HG03175 (cell line): Measurements from ENCODE around the gene CCN5.

Source experiments
- ATAC-seq: cut with Tn5 transposase; IDR thresholded peaks from one replicate; pipeline ENCODE4 v1.9.1; 2021; ENCODE audit warnings: mild to moderate bottlenecking, moderate library complexity; ENCODE audit not compliant: unreplicated experiment

Gene CCN5

DNA sequence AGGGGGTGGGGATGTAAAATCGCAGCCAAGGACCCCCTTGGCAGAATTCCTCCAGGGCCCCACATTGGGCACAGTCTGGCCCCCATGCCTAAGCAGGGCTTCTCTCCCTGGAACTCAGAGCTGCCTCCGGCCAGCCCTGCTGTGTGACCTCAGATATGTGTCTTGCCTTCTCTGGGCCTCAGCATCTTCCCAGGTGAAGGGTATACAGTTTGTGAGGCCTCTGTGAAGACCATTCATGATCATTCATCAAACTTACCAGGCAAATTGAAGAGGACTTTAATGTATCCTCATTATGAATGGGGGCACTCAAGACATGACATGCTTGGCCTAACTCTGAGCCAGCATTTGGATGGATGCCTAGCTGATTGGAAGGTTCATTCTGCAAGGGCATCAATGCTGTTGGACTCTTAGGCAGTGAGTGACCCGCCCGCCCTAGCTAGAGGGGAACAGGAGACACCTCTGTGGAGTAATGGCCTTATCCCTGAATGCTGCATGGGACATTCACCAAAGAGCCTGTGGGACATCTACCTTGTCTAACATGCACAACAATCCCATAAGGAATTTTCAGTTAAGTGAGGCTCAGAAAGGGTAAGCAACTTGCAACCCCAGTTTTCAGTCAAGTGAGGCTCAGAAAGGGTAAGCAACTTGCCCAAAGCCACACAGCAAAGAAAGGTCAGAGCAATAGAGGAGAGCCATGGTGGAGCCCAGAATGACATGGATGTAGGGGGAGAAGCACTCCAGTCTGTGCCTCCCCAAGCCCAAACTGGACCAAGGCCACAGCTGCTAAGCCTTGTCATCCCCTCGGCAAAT lies 535 bp downstream of the CCN5 start:
- no peak for ATAC-seq

DNA sequence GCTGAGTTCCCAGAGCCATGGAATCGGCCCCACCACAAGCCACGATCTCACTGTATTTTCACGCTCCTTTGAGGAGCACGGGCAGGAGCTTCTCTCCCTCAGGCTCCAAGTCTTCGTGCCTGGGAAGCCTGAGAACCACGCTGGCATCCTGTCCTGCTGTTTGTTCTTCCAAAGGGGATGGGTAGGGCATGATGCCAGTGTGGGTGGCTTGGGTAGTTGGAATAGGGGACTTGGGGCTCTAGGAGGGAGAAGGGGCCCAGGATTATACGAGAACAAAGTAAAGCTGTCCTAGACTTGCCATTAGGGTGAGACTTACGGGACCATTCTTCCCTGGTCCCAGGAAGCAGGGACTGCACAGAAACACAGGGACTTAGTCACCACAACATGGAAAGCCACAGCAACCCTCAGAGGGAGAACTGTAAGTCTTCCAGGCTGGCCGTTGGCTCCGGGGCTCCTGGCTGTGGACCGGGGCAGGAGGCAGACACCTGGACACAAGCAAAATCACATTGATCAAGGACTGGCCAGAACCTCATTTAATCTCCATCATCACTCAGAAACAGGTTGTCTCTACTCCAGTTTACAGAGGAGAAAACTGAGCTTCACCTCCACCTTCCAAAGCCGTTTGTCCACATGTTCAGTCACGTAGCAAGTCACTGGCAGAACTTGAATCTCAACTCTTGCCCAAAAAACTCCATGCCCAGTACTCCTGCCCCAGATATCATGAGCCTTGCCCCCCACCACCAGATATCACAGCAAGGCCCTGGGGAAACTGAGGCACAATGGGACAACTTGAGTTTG lies 1.3 kb downstream of the CCN5 start:
- no peak for ATAC-seq

DNA sequence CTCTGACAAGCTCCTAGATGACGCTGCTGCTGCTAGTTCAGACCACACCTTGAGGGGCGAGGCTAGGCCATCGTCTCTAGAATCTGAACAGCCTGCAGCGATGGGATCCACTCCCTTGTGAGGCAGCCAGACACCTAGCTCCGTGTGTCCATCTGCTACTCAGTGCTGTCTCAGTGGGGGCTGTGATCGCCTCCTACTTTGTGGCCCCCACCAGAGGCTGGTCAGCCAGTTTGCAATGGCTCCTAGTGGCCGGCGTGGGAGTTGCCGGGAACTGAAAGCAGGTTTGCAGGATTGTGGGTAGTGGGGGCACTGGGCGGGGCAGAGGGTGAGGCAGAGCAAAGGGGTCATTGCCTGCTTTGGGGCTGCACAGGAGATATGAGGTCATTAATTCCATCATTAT lies 2.8 kb downstream of the CCN5 start:
- no peak for ATAC-seq

DNA sequence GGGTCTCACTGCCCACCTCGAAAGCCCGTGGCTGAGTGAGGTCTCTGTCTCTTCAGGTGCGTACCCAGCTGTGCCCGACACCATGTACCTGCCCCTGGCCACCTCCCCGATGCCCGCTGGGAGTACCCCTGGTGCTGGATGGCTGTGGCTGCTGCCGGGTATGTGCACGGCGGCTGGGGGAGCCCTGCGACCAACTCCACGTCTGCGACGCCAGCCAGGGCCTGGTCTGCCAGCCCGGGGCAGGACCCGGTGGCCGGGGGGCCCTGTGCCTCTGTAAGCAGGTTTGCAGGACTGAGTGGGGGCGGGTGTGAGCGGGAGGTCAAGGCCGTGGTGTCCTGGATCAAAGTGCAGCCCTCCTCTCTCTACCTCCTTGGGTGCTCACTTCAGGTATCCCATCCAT lies 4.7 kb downstream of the CCN5 start:
- ATAC-seq = no peak

DNA sequence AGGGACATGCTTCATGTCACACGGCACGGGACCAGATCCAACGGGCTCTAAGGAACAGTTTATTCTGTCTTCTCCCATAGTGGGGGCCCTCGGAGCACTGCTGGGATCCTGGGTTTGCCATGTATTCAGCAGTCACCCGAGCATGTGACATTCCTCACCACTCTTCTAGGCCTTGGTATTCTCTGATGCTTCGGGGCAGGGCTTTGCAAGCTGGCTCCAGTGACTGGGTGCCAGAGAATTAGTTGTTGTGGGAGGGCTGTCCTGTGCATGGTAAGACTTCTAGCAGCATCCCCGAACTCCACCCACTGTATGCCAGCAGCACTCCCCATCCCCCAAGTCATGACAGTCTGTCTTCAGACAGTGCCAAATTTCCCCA lies 5.4 kb downstream of the CCN5 start:
- ATAC-seq = no peak

DNA sequence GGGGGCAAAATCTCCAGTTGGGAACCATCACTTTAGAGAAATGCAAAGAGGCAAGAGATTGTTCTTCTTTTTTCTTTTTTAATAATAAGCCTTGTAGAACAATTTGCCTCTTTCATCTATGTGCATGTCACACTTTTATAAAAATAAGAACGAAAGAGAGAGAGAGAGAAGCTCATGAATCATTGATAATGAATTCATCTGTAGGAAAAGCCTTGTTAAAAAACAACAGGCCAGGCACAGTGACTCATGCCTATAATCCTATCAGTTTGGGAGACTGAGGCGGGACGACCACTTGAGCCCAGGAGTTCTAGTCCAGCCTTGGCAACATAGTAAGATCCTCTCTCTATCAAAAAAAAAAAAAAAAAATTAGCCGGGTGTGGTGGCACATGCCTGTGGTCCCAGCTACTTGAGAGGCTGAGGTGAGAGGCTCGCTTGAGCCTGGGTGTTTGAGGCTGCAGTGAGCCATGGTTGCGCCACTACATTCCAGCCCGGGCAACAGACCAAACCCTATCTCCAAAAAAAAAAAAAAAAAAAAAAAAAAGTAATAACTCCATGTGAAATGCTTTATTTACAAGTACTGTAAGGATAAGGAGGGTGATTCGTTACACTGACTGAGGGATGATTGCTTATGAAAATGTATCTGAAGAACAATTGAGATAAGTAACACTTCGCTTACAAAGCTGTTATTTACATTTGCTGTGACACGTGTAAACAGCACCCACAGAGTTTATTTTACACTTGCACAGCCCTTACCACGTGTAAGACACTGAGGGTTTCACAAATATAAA lies 6.0 kb downstream of the CCN5 start:
- no peak for ATAC-seq

DNA sequence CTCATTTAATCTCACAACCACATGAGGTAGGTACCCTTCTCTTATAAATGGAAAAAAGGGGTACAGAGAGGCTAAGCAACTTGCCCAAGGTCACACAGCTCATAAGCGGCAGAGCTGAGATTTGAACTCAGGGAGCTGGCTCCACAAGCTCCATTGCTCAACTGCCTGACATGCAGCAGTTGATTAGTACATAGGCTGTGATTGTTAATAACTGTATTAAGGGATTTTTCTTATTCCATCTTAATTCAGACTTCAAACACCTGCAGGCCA lies 6.6 kb downstream of the CCN5 start:
- no peak for ATAC-seq

DNA sequence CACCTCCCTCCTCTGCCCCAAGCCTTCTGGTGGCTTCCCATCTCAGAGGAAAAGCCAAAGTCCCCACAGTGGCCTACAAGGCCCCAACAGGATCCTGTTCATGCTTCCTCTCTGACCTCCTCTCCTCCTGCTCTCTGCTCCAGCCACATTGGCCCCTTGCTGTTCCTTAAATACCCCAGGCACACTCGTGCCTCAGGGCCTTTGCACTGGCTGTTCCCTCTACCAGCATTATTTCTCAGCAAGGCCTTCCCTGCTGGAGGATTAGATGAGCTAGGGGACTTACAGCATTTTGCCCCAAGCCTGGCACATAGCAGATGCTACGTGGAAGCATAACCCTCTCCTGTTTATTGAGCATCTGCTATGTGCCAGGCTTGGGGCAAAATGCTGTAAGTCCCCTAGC lies 7.8 kb downstream of the CCN5 start:
- ATAC-seq = no peak

DNA sequence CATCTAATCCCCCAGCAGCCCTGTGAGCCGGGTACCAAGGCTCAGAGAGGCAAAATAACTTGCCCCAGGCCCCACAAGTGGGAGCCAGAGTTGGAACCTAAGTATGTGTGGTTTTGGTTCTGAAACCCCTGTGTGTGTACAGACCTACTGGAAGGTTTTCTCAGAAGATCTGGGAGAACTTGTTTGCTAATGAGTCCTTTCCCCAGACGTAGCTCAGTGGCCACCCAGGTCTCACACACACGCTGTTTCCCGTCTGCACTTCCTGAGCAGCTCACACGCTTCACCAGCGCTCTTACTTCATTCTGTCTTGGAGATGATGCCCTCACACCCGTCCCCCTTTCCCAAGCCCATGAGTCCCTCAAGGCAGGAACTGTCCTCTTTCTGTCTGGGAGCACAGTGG lies 8.2 kb downstream of the CCN5 start:
- no peak for ATAC-seq

DNA sequence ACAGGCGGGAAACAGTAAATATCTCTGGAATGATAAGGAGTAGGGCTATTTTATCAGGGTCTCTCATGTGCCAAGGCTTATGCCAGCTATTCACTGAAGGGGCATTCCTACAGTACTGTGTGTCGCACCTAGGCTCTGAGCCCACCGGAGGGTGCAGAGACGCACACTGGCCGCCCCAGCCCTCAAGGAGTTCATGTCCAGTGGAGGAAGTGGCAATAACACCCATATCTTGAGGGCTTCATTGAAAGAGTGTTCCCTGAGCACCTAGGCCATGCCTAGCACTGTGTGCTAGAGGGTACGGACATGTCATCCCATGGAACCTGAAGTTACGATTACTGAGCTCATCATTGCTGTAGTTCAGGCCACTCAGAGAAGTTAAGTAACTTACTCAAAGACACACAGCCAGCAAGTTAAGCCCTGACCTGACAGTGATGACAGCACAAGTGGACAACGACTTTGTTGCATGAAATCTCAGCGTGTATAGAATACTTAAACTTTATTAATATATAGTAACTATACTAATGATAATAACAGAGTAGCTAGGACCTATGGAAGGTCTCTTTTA lies 8.7 kb downstream of the CCN5 start:
- ATAC-seq = no peak

DNA sequence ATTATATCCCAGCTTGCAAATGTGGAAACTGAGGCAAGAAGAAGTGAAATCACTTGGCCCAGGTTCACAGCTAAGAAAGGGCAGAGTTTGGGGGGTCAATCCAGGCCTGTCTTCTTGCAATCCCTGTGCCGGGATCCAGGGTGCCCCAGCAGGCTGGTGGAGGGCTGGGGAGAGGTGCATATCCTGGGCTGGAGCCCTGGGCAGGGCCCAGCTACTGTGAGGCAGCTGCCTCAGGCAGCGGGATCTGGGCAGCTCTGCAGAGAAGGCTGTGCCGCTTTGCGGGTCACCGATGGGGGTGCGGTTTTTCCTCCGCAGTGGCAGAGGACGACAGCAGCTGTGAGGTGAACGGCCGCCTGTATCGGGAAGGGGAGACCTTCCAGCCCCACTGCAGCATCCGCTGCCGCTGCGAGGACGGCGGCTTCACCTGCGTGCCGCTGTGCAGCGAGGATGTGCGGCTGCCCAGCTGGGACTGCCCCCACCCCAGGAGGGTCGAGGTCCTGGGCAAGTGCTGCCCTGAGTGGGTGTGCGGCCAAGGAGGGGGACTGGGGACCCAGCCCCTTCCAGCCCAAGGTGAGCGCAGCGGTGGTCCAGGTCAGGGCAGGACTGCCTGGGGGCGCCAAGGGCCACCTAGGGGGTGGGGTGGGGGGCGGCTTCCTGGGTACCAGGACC lies 9.4 kb downstream of the CCN5 start:
- no peak for ATAC-seq

DNA sequence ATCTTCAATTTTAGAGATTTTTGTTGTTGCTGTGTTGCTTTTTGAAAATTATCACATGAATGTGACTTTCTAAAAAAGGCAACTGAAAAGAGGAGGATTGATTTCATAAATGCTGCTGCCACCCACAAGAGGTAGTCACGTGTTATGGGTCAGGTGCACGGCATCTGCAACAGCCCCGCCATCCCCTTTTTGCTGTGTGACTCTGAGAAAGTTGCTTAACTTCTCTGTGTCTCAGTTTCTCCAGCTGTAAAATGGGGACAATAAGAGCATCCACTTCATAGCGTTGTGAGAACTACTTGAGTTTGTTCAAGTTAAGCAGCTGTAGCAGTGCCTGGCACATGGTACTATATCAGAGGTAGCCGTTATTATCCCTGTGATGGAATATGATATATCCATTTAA lies 10.7 kb downstream of the CCN5 start:
- no peak for ATAC-seq

DNA sequence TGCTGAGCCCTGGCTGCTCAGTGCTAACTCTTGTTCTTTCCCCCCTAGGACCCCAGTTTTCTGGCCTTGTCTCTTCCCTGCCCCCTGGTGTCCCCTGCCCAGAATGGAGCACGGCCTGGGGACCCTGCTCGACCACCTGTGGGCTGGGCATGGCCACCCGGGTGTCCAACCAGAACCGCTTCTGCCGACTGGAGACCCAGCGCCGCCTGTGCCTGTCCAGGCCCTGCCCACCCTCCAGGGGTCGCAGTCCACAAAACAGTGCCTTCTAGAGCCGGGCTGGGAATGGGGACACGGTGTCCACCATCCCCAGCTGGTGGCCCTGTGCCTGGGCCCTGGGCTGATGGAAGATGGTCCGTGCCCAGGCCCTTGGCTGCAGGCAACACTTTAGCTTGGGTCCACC lies 11.9 kb downstream of the CCN5 start:
- no peak for ATAC-seq

DNA sequence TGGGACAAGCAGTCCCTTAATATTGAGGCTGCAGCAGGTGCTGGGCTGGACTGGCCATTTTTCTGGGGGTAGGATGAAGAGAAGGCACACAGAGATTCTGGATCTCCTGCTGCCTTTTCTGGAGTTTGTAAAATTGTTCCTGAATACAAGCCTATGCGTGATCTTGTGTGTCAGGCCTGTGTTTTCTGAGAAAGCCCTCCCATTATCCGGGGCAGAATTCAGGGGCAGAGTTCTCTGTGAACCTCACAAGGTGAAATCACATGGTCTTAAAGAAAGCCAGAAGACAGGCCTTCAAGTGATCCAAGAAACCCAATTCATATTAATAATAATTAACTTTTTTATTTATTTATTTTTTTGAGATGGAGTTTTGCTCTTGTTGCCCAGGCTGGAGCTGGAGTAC lies 12.5 kb downstream of the CCN5 start:
- ATAC-seq = no peak

DNA sequence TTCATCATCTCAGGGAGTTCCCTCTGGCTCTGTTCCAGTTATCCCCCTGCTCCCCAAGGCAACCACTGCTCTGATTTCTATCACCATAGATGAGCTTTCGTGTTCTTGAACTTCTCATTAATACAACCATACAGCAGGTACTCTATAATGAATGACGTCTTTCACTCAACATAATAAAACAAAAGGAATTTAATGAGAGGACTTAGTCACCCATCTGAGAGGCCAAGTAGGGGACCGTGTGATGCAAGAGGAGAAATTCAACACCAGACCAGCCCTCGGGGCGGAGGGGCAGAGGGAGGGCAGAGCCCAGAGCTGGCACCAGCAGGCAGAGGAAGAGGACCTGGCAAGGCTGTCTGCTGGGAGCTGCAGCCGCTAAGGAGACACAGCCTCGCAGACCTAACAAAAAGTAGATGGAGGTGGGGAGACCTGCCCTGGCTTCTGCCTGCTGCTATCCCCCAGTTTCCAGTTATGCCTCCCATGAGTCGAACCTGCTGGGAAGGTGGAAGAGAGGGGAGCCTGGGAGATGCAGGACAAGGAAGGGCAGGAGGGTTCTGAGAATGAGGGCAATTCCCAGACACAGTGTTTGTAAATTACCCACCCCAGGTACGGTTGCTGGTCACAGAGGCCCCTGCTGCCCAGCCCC lies 13.8 kb downstream of the CCN5 start:
- no peak for ATAC-seq

DNA sequence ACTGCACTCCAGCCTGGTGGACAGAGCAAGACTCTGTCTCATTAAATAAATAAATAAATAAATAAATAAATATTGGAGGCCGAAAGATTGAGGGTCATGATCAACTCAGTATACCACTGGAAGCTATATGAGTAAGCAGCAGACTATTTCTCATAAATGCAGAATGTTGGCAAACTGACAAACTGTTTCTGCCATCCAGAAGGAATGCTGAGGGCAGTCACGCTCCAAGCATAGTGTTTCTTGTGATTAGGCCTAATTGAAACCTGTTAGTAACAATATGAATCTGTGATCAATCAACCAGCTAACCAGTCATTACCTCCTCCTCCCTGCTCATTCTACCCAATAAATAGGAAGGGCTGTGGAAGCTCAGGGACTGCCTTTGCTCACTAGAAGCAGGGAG lies 15.3 kb downstream of the CCN5 start:
- no peak for ATAC-seq

DNA sequence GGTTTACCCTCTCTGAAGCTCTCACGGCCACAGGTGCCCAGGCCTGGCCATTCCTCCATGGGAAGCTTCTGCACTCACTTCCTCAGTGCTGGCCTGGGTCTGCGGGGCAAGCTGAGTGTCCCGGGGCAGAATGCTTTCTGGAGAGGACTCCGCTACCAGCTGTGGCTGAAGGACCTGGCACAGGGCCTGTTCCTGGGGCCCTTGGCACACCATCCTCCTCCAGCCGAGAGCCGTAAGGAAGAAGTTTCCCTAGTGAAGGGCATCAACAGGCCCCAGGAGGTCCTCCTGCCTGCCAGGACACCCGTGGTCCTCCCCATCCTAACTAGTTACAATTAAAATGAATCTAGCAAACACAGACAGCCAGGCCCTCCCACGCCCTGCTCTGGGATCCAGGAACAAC lies 16.5 kb downstream of the CCN5 start:
- no peak for ATAC-seq

DNA sequence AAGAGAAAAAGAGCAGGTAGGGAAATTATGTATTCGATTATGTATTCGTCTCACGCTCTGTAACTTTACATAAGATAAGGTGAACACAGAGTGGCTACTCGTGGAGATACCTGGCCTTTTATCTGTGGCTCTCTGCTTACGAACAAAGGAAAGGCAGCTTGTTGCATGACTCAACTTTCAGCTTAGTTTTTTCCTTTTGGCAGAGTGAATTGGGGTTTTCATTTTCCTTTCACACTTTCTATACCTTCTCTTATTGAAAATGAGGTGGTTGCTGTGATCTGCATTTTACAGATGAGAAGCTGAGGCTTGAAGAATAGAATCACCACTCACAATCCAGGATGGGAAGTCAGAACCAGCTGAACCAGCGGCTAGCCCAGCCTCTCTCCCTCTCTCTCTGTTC lies 17.2 kb downstream of the CCN5 start:
- no peak for ATAC-seq

DNA sequence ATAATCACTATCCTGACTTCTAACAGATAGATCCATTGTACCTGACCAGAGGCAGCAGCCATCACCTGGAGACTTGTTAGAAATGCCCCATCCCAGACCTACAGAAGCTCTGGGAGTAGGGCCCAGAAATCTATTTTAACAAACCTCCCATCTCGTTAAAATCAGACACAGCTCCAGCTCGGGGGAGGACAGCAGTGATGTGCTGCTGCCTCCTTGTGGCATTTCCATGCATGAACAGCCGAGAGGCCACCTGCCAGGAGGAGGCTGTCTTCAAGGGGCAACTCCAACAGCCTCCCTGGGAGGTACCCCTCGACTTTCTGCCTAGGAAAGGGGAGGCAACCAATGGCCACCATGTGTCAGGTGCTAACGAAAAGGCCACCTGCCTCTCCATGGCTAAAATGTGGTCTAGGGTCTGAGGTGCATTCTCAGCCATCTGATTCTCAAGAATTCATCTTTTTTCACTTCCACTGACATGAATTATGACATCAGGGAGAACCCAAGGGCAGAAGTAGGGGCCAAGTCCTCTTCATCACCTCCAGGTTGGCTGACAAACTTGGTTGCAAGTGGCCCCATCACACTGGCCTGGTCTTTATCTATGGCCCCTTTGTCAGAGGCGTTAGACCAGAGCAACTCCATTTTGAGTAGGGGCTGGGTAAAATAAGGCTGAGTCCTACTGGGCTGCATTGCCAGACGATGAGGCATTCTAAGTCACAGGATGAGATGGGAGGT lies 18.3 kb downstream of the CCN5 start:
- no peak for ATAC-seq

DNA sequence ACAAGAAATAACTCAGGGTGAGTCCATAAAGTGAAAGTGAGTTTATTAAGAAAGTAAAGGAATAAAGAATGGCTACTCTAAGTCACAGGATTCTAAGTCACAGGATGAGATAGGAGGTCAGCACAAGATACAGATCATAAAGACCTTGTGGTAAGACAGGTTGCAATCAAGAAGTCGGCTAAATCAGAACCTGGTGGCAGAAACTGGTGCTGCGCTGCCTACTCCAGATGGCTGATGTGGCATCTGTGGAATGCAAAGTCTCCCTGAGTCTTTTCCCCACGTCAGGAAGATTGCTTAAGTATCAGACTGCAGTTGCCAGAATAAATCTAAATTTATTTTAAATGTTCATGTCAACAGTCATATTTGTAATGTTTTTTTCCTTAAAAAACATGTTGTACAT lies 19.8 kb downstream of the CCN5 start:
- ATAC-seq = no peak
